ENCODE results near the gene PDE4D. TPM values are rescaled to one million over a fixed set of nuclear protein-coding genes. Genes with fewer than 3 reads are reported as not detected.

The PDE4D gene
- polyA plus RNA-seq, 10 donors: 28.0 to 57.2 (median 38.6) TPM

GRCh38 chr5:59554501-59554900, 339.0 kb downstream of the PDE4D start:
- no peak for DNase-seq

DNA sequence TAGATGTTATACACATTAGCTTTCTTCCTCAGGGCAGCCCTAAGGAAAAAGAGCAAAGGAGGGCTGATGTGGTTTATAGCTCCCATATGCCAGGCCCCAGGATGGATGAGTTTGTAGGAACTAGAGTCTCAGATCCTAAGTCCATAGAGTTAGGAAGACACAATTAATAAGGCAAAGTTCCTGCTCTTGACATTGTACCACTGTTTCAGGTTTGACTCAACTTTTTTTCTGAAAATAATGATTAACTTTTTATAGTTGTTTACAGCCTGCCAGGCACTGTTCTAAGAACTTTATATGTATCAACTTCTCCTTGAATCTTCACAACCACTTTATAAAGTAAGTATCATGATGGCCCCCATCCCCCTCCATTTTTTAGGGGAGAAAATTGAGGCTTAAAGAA, 339.5 kb downstream of the PDE4D start:
- DNase-seq: no peak

DNA sequence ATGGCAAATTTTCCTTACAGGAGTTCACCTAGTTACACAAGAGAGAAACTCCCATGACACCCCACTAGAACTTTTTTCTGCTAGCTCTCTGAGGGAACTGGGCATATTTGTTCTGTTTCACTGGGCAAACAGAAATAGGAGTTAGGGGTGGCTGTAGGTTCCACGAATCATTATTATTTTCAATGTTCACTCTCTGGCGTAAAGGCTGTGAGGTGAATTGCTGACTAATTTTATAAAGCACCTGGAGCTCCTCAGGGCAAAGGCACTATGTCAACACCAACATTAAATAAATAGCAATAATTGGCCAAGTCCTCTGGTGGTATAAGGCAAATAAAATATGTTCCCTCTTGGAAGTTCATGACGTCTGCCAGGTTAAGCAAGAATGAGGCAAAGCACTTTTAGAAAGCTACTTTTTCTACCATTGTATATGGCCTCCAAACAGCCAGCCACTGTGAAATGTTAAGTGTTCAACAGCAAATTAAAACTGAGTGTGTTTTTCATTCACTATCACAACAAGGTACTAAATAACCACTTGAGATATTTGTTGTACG, 344.6 kb downstream of the PDE4D start:
- no peak for DNase-seq

GRCh38 chr5:59547731-59548130, 345.8 kb downstream of the PDE4D start:
- no peak for DNase-seq

GRCh38 chr5:59544573-59544972, 349.0 kb downstream of the PDE4D start:
- DNase-seq: no peak

DNA sequence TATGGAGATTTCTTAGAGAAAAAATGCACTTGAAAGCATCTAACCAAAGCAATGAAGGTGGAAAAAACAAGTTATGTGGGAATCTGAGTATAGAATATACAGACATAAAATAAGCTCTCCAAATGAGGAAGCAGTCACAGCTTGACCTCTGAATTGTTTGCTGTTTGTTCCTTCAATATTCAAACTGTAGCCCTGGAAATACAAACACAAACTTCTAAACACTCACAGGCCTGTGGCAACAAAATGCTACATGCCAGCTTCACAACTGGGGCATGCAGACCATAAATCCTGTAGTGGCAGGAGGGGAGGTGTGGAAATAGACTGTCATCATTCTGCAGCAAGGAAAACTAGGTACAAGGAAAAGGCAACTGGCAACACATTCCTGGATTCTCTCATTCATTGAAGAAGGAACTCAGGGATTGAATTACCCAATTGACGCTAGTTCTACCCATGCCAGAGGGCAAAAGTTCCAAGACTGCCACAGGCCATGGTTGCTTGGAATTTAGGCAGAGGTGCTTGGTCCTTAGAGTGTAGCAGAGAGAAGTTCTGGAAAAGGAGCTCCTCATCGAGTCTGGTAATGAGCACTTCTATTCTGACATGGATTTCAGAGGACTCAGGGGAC, 349.6 kb downstream of the PDE4D start:
- DNase-seq: peak in 1 of 3 donors; percentile 32

DNA sequence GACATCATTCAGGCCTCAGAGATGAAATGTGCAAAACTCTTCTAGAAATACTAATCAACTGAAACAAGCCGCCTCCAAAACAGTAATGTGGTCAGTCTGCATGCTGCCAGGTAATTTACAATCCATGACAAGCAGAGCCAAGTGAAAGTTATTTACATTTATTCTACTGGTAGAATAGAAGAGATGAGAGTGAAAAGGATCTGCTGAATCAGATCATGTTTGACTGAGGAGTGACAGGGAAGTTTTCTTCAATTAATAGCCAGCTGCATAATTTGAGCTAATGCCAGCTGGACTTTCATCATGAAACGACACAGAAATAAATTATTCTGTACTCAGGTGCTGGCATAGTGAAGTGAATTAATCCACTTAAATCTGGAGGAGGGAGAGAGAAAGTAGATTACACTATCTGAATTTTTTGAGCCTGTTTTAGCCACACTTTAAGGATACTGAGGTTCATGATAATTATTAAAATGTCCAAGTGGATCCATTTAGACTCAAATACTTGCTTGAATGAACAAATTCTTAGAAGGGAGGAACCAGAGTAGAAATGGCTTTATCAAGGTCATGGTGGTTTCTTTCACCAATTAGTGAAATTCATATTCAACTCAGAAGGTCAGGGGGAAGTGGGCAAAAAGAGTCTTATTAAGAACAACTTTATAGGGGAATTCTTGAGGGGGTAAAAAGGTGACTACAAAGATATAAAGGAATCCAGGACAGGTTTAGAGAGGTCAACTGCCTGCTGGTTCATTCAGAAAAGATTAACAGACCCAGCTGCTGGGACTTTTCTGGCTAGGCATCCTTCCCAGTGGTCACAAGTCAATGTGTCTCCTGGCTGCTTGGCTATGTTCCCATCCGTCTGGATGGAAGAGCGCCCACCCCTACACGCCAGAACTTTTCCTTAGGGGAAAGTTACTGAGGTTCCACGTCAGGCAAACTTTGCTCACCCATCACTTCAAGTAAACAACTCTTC, 350.4 kb downstream of the PDE4D start:
- DNase-seq: peak; percentile 78 to 86 (median 80)

DNA sequence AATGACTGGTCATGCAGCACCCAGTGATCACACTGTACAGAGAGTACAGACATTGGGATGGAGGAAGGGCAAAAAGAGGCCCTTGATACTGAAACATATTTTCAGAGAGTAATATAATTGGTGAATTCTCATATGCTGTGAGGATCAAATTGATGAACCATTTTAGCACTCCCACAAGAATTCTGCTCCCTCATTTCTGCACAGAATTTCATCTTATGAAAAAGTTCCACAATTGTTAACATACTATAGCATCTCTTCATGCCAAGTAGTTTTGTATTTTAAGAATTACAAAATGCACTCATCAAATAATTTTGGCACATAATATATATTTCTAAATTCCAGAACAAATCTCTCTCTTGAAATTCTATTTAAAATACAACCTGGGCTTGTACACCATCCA, 351.2 kb downstream of the PDE4D start:
- DNase-seq: peak in 1 of 3 donors; percentile 62

- no peak for DNase-seq
These were observed 353.2 kb downstream of the PDE4D start for GRCh38 chr5:59540366-59540765.

DNA sequence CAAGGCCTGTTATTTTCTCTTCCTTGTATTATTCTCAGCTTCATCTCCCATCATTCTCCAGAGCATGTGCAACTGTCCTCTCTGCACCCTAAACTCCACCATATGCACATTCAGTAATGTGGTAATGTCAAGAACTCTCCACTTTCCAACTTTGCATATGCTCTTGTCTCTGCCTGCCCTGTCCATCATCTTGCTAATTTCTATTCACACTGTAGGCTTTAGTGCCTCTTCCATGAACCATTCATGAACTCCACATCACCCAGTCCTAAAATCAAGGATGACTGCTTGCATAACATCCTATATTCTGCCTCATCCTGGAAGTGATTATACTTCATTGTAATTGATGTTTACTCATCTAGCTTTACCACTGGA, 354.8 kb downstream of the PDE4D start:
- DNase-seq: no peak

DNA sequence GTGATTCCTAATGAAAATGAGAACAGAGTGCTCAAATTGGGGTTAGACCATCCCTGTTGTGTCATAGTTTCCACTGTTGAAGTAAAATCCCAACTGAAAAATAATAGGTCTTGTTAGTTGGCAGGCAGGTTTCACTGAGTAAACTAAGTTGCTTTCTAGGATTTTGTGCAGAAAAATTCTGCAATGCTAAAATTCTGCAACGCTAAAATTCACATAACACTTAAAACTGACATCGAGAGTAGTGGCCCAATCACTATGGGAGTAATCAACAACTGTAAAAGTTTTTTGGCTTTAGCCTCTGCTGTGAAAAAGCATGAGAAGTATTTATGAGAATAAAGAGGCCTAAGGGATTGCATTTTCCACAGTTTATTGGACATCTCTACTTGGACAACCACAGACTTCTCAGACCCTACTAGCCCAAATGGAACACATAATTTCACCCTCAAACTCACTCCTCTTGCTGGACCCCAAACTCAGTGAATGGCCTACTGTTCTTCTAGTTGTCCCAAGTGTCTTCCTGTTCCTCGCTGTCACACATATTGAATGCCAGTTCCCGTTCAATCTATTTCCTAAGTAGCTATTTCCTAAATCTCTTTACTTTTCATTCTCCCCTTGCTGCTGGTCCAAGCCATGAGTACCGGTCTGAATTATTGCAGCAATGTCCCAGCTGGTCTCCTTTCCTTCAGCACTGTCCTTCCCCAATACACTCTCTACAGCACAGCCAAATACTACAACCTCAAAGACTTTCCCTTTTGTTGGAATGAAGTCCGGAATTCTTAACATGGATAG, 355.4 kb downstream of the PDE4D start:
- peak; percentile 62 to 88 (median 79) for DNase-seq

- DNase-seq: no peak
These were observed 356.7 kb downstream of the PDE4D start for GRCh38 chr5:59536875-59537274.

- DNase-seq: no peak
These were observed 358.0 kb downstream of the PDE4D start for GRCh38 chr5:59535561-59535960.

DNA sequence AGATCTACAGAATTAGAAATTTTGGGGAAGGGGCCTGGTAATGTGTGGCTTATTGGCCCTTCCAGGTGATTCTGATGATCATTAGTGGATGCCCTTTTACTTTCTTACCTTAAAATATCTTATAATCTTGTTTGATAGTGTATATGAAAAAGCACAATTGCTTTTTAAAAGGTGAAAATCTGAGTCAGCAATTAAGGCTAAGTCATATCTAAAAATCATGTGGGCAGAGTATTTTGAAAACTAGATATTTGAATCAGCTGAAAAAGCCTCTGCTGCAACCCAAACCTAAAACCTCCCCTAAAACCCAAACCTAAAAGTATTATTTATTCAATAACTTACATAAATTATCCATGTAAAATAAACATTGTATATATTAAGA, 359.8 kb downstream of the PDE4D start:
- no peak for DNase-seq

GRCh38 chr5:59532979-59533729, 360.4 kb downstream of the PDE4D start:
- no peak for DNase-seq

- no peak for DNase-seq
These were observed 364.3 kb downstream of the PDE4D start for GRCh38 chr5:59529239-59529638.

DNA sequence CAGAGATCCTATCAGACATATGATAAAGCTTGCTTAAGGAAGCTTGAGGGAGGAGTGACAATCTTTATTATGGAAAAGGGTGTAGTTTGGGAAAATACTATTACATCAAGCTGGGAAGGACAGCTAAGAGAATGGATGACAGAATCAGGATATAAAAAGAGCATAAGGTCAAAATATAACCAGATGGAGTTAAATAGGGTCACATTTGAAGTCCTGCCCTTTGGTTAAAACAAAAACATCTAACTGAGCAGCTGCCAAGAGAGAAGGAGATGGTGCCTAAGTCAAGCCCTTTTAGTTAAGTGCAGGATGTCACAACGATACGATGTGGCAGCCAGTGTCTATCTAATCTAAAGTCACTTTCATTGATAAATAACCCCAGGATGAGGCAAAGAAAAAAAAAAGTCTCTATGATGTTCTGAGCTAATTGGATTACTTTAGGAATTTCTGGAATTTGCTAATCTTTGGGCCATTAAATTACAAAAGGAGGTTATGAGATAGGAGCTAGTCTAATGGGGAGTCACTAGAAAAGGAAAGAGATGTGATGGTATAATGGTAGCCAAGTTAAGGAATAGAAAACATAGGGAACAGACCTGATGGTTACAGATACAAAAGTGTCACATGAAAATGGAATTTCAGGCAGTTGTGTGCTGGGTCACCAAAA, 365.2 kb downstream of the PDE4D start:
- DNase-seq: no peak

DNA sequence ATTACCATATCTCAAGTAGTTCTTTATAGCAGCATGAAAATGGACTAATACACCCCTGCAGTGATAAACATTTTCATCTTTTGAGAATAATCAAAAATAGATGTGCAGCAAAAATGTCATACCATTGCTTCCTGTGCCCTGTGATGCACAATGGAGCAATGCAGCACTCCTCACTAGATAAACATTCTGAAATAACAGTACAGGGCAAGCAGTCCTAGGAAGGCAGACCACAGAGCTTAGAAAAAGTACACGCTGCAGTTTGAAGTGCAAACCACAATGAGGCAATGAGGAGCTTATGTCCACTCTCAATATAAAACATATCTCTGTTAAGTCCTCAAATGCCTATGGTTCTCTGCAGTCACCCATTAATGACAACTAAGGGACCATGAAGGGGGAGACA, 367.6 kb downstream of the PDE4D start:
- DNase-seq: no peak

- no peak for DNase-seq
These were observed 368.2 kb downstream of the PDE4D start for GRCh38 chr5:59525311-59525710.

GRCh38 chr5:59522201-59522831, 371.2 kb downstream of the PDE4D start:
- DNase-seq: no peak

Measured in muscle of back (tissue), 11 donors.